Tibial nerve (tissue), 4 donors: ENCODE measurements around the gene LRG1.

ENCODE experiments used
- CTCF ChIP-seq, 5 experiments: fragments of 200-600 bp in 3 of 5; fragments of 450-650 bp in 2 of 5; sonication (generic) in 3 of 5; IDR thresholded peaks; one replicate each; pipeline ENCODE4 v1.5.1; 2016 to 2019; ENCODE audit warnings: antibody characterized with exemption in 5 of 5, mild to moderate bottlenecking in 3 of 5, moderate library complexity in 2 of 5
- EP300 ChIP-seq, 2 donors: sonication (generic); formaldehyde crosslinking; IDR thresholded peaks; one replicate each; pipeline ENCODE4 v1.6.1; 2017; ENCODE audit warnings: antibody characterized with exemption in 2 of 2, mild to moderate bottlenecking in 1 of 2
- POLR2A ChIP-seq, 2 donors: fragments of 450-650 bp; IDR thresholded peaks; one replicate each; pipeline ENCODE4 v1.6.1; 2017; ENCODE audit warnings: antibody characterized with exemption in 2 of 2, mild to moderate bottlenecking in 2 of 2, moderate library complexity in 2 of 2

DNA sequence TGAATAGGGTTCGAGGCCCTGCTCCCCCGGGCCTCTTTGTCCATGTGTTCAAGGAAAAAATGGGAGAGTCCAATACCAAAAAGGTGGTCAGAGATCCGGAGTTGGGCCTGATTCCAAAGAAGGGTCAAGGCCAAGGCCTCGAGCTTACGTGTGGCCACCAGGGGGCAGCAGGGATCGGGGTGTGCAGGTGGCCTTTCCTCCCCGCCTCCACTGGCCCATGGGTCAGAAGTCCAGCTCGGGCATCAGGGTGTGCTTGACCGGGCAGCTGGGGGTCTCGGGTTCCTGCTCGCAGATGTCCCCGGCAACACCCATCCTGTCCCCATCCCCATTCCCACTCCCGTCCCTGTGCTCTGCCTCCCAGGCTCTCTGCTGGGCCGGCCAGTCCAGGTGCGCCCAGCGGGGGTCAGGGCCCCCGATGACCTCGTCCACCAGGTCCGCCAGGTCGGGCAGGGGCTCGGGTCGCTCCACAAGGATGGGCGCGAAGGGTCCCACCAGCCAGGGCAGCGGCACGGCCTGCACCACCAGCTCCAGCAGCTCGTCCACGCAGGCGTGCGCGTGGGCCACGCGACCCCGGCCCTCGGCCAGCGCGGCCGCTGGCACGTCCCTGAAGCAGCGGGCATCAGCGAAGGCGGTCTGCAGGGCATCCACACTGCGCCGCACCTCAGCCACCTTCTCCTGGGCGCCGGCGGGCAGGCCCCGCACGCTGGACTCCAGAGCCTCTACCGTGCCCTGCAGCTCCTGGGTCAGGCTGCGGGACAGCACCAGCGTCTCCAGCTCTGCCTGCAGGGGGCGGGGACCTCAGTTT lies 16.3 kb downstream of the LRG1 start:
- TF ChIP-seq CTCF (IDR thresholded peaks at IDR 0.05) (peak in 3 of 5 experiments; percentile 27 to 48 (median 35)), POLR2A (IDR thresholded peaks at IDR 0.05) (no peak), EP300 (IDR thresholded peaks at IDR 0.05) (no peak)
